Measurements from ENCODE around the gene HOXA2.

The HOXA2 gene

DNA sequence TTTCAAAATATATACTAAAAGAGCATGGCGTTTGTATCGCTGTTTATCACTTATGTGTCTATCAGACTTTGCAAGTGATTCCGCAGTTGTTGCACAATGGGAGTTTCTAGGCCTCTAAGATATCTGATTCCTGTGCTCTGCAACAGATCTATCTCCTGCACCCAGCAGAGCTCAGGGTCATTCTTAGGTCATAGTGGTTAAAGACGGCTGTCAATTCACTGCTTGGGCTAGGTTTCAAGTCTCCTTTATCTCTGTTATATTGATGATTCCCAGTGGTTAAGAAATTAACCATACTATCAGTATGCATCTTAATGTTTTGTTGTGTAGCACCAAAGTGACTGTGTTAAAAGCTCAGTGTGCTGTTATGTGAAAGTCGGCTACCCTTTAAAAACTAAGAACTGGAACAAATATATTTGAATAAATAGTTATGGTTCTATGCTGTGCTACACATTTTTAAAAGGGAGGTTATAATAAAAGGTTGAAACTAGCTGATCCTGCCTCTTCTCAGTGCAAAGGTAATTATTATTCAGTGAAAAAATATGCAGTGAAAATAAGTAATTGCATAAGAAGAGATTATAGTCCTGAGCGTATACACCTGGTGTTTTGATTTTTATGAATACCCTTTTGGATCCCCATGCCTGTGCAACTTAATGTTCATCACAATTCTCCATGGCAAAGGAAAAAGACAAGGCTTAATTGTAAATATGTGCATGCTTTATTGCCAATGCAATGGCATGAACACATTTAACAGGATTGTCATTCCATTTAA is 30.7 kb downstream of the HOXA2 start:
- DNase-seq = no peak

DNA sequence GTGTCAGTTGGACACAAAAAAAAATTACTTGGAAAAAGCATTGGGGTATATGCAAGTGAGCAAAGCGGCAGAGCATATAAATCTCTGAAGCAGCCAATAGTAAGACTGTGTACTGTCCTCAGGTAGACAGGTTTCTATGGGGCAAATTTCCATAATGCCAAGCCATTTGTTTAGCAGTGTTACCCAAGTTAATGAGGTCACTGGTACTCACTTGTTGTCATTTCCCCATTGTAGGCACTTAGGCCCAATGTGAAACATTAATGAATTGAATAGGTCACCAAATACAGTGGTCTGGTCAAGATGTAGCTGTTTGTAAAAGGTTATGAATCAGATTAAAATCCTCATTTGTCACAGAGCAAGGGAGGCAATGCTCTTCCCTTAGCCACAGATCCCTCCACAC is 34.2 kb downstream of the HOXA2 start:
- DNase-seq = no peak

DNA sequence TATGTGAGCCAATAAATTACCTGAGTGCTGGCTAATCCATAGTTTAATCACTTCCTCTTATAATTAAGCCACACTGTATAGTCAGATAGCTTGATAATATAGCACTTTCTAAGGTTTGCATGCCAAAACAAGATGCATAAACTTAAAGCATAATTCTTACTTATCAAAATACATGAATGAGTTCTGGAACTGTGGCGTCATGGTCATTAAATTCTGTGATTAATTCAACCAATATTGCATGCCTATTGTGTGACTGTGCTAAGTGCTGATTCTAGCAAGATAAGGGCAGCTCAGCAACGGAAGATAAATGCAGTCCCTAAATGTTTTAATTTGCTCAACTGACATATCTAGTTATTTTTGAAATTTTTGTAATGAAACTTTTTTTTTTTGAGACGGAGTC is 36.3 kb downstream of the HOXA2 start:
- no peak for DNase-seq

GRCh38 chr7:27065709-27066108 is 36.8 kb downstream of the HOXA2 start:
- DNase-seq = no peak

GRCh38 chr7:27064661-27065060 is 37.8 kb downstream of the HOXA2 start:
- no peak for DNase-seq

GRCh38 chr7:27064159-27064558 is 38.3 kb downstream of the HOXA2 start:
- no peak for DNase-seq

- no peak for DNase-seq
Observed at GRCh38 chr7:27062946-27063345, 39.5 kb downstream of the HOXA2 start.

GRCh38 chr7:27053153-27053552 is 49.3 kb downstream of the HOXA2 start:
- DNase-seq = no peak

GRCh38 chr7:27051451-27051850 is 51.0 kb downstream of the HOXA2 start:
- no peak for DNase-seq

Measured in activated CD8-positive, alpha-beta memory T cell treated with anti-CD3 and anti-CD28 coated beads for 24 hours (primary cell).